Lower leg skin (tissue), 4 donors: ENCODE data around the gene TNFAIP8. TPM values are rescaled to one million over a fixed set of nuclear protein-coding genes. Genes with fewer than 3 reads are reported as not detected.

ENCODE experiments used
- DNase-seq, 2 donors: peaks; one replicate each; pipeline ENCODE4 v3.0.0-alpha.2; 2019; ENCODE audit warnings: low spot score in 2 of 2
- H3K4me3 ChIP-seq: fragments of 200-600 bp; sonication (generic); 2 replicates; pipeline ENCODE4 v1.5.1; 2017; ENCODE audit warnings: mild to moderate bottlenecking, low read depth; ENCODE audit not compliant: poor library complexity, severe bottlenecking
- POLR2A ChIP-seq, 2 donors: fragments of 450-650 bp; IDR thresholded peaks; one replicate each; pipeline ENCODE4 v1.6.1; 2016 to 2017; ENCODE audit warnings: antibody characterized with exemption in 2 of 2, mild to moderate bottlenecking in 1 of 2, moderate library complexity in 1 of 2
- WGBS, 2 donors: methylation state at CpG; one replicate each; pipeline ENCODE4 v1.1.5; 2018; 5-methylcytosine and 5-hydroxymethylcytosine counted together
- intact Hi-C: fragments of 100-400 bp; cut with DNase I; formaldehyde crosslinking; loops from one replicate; pipeline ENCODE4 v1.15.0; 2023; ENCODE audit warnings: low total_unique reads
- total RNA-seq, 4 donors: library from RNA; depleted of rRNA; stranded (reverse); fragments of >200 nt; gene quantifications; one replicate each; pipeline ENCODE4 v1.1.0, GENCODE V29; 2016
- TF ChIP-seq, protein P1 (sequence below), 3 donors: fragments of 450-650 bp; IDR thresholded peaks; one replicate each; pipeline ENCODE4 v1.5.1; 2016; ENCODE audit warnings: antibody characterized with exemption in 3 of 3, mild to moderate bottlenecking in 3 of 3, moderate library complexity in 2 of 3

Gene TNFAIP8
- total RNA-seq, 4 donors from 2014 or later = 52.0 to 61.2 (median 54.7) TPM

DNA sequence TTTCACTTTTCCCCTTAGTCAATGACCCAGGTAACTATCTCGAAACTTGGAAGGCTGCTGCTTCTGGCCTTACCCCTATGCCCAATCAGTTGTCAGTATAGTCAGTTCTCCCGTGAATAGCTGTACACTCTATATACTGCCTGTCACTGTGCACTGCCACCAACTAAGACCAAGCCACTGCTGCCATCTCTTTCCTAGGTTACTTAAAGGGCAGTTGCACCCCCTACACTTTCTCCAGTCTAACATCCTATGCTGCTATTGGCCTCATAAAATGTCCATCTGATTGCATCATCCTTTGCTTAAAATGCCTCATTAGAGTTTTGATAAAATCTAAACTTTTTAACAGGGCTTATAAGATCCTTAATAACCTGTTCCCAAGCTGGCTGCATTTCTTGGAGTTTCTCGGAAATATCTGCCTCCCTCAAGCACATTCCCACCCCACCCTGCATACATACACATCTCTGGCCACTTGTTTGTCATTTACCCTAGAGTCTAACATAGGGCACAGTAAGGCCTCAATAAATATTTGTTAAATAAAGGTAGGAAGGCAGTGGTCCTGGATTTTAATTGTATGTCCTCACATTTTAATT is 32.8 kb upstream of the TNFAIP8 start:
- intact Hi-C loops = loop anchor here (5.0 kb wide), 1 partner anchor 971 kb away; no protein-coding TSS in a partner anchor
- TF ChIP-seq, protein P1, sequence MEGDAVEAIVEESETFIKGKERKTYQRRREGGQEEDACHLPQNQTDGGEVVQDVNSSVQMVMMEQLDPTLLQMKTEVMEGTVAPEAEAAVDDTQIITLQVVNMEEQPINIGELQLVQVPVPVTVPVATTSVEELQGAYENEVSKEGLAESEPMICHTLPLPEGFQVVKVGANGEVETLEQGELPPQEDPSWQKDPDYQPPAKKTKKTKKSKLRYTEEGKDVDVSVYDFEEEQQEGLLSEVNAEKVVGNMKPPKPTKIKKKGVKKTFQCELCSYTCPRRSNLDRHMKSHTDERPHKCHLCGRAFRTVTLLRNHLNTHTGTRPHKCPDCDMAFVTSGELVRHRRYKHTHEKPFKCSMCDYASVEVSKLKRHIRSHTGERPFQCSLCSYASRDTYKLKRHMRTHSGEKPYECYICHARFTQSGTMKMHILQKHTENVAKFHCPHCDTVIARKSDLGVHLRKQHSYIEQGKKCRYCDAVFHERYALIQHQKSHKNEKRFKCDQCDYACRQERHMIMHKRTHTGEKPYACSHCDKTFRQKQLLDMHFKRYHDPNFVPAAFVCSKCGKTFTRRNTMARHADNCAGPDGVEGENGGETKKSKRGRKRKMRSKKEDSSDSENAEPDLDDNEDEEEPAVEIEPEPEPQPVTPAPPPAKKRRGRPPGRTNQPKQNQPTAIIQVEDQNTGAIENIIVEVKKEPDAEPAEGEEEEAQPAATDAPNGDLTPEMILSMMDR (IDR thresholded peaks at IDR 0.05) = no peak
- no peak for TF ChIP-seq POLR2A (IDR thresholded peaks at IDR 0.05)
- WGBS, 2 donors = 68 to 73% methylated on average over 3 of the region's 3 CpGs
- no peak overlapping the region for H3K4me3 ChIP-seq
- DNase-seq = no peak

DNA sequence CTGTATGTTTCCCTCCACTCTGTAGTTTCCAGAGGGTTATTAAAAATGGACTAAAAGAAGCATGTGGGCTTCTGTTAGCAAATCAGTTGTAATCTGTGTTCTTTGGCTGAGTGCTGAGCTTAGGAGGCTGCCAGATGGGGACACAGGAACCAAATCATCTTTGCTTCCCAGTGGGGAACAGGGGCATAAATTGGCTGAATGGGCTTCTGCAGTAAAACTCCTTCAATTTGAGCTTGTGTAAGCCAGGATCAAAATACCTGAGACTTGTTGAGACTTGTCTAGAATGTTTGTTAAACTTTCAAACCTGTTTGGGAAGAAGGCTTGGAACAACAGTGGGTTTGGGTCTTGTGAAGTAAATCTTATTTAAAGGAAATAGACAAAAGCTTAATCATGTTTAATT is 32.2 kb upstream of the TNFAIP8 start:
- intact Hi-C loops = loop anchor here (5.0 kb wide), 1 partner anchor 971 kb away; no protein-coding TSS in a partner anchor
- no peak overlapping the region for H3K4me3 ChIP-seq
- DNase-seq = no peak
- TF ChIP-seq, protein P1 (IDR thresholded peaks at IDR 0.05) = no peak
- TF ChIP-seq POLR2A (IDR thresholded peaks at IDR 0.05) = no peak

DNA sequence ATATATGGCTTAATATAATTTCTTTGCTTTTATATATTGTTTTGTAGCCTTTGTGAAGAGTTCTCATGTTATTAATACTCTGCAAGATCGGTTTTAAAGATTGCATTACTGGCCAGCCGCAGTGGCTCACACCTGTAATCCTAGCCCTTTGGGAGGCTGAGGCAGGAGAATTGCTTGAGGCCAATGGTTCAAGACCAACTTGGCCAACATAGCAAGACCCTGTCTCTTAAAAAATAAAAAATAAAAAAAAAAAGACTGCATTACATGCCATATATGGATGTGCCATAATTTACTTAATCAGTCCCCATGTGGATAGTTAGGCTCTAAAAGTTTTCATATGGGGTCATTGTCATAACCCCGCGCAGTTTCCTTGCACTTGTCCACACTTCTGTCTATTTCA is 31.0 kb upstream of the TNFAIP8 start:
- intact Hi-C loops = loop anchor here (5.0 kb wide), 1 partner anchor 973 kb away; no protein-coding TSS in a partner anchor
- H3K4me3 ChIP-seq = no peak overlapping the region
- DNase-seq = no peak
- WGBS, 2 donors = 88 to 91% methylated on average over 4 of the region's 4 CpGs
- TF ChIP-seq POLR2A (IDR thresholded peaks at IDR 0.05) = no peak
- TF ChIP-seq, protein P1 (IDR thresholded peaks at IDR 0.05) = no peak

DNA sequence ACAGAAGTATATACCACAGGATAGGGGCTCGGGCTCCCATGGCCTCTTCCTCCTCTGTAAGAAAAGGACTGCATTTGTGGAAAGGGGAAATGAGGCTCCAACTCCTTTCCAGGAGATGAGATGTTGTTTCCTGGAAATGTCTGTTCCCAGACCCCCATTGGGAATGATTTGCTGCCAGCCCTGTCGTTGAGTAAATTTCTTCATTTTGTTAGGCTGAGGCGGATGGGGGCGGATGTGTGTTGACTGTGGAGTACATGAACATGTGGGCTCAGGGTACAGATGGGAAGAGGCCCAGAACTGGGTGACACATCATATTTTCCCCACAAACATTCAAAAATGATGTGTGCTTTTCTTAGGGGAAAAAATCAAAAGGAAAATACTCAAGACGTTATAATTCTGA is 28.8 kb upstream of the TNFAIP8 start:
- DNase-seq = no peak
- WGBS, 2 donors = 56 to 62% methylated on average over 5 of the region's 5 CpGs
- intact Hi-C loops = no loop called here
- TF ChIP-seq, protein P1 (IDR thresholded peaks at IDR 0.05) = no peak
- no peak for TF ChIP-seq POLR2A (IDR thresholded peaks at IDR 0.05)
- no peak overlapping the region for H3K4me3 ChIP-seq

DNA sequence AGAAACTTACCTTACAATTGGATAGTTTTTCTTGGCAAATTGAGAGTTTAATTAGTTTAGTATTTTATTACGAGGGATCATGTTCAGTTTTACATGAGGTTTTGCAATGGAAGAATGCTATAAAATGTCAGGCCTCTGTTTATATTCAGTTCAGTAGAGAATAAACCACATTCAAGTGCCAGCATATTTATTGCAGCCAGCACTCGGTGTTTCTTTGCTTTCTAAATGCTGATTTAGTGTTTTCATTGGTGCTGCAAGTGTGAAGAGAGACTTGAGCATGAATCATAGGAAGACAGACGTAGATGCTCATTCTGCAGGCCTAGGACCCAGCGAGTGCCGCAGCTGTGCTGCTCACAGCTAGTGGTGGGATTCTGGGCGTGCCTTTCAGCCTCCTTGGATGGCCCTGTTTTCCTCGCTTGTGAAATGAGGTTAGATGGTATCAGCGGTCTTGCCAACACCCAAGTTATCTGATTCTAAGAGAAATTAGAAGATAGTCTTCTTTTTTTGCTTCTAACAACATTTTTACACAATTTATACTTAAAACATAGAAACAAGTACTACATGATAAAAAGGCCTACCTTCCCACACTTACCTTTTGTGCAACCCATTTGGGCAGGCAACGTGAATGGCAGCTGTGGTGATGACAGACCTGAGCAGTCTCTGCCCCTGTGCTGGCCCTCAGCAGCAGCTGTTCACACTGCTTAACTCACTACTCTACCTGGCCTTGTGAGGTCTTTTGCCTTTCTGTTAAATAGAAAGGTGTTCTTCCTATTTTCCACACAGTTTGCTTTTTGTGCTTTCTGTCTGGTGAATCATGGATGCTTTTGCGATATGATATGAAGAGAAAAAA is 26.8 kb upstream of the TNFAIP8 start:
- 45 to 52% methylated on average over 10 of the region's 10 CpGs for WGBS, 2 donors

More for the DNA sequence above, 26.8 kb upstream of the TNFAIP8 start:
- no peak overlapping the region for H3K4me3 ChIP-seq
- intact Hi-C loops = no loop called here
- DNase-seq = no peak
- TF ChIP-seq, protein P1 (IDR thresholded peaks at IDR 0.05) = no peak
- no peak for TF ChIP-seq POLR2A (IDR thresholded peaks at IDR 0.05)
